ENCODE data around the gene TEKT3. TPM values are rescaled to one million over a fixed set of nuclear protein-coding genes. Genes with fewer than 3 reads are reported as not detected.

The TEKT3 gene
- total RNA-seq, 4 donors from 2014 or later = 0.83 TPM; not detected in 3

- intact Hi-C loops (cut with DNase I) = no loop called here
- Histone ChIP-seq H3K36me3 (no peaks in the 10 kb centered on the region), H3K4me1 (peaks cover 0 to 23% (median 6%) of the 10 kb centered on the region in 3 donors), H3K27ac (no peak overlapping the region), H3K27me3 (peaks cover 0 to 13% (median 0%) of the 10 kb centered on the region in 4 donors), H3K9me3 (no peaks in the 10 kb centered on the region), H3K4me3 (no peak overlapping the region)
- 92 to 100% methylated on average over 1 of the region's 1 CpG for WGBS, 2 donors
- DNase-seq = no peak
- no peak for TF ChIP-seq CTCF (IDR thresholded peaks at IDR 0.05)
- TF ChIP-seq POLR2A (IDR thresholded peaks at IDR 0.05) = no peak
Observed at GRCh38 chr17:15382914-15383313, 41.5 kb upstream of the TEKT3 start.

GRCh38 chr17:15381707-15382106 lies 40.3 kb upstream of the TEKT3 start:
- Histone ChIP-seq H3K27me3 (peaks cover 0 to 13% (median 0%) of the 10 kb centered on the region in 4 donors), H3K4me3 (no peak overlapping the region), H3K36me3 (no peaks in the 10 kb centered on the region), H3K27ac (no peak overlapping the region), H3K9me3 (no peaks in the 10 kb centered on the region), H3K4me1 (peaks cover 0 to 23% (median 6%) of the 10 kb centered on the region in 3 donors)
- no peak for DNase-seq
- intact Hi-C loops (cut with DNase I) = no loop called here
- WGBS, 2 donors = 42 to 50% methylated on average over 2 of the region's 2 CpGs
- TF ChIP-seq CTCF (IDR thresholded peaks at IDR 0.05) (no peak), POLR2A (IDR thresholded peaks at IDR 0.05) (no peak)

- 82 to 96% methylated on average over 4 of the region's 4 CpGs for WGBS, 2 donors
- DNase-seq = no peak
- no peaks in the 10 kb centered on the region for H3K9me3 ChIP-seq
- no peak overlapping the region for H3K27ac ChIP-seq
- H3K36me3 ChIP-seq = no peaks in the 10 kb centered on the region
- peaks cover 0 to 23% (median 6%) of the 10 kb centered on the region in 3 donors for H3K4me1 ChIP-seq
- peaks cover 0 to 13% (median 0%) of the 10 kb centered on the region in 4 donors for H3K27me3 ChIP-seq
- no peak for TF ChIP-seq POLR2A (IDR thresholded peaks at IDR 0.05)
- no peak for TF ChIP-seq CTCF (IDR thresholded peaks at IDR 0.05)
- intact Hi-C loops (cut with DNase I) = no loop called here
- no peak overlapping the region for H3K4me3 ChIP-seq
Observed at GRCh38 chr17:15380446-15380845, 39.0 kb upstream of the TEKT3 start.

GRCh38 chr17:15379659-15380058 lies 38.3 kb upstream of the TEKT3 start:
- no peak for DNase-seq
- Histone ChIP-seq H3K4me3 (no peak overlapping the region), H3K4me1 (peaks cover 0 to 17% (median 4%) of the 10 kb centered on the region in 3 donors), H3K36me3 (no peaks in the 10 kb centered on the region), H3K27ac (no peak overlapping the region), H3K9me3 (no peaks in the 10 kb centered on the region), H3K27me3 (peaks cover 0 to 13% (median 0%) of the 10 kb centered on the region in 4 donors)
- 67 to 82% methylated on average over 5 of the region's 5 CpGs for WGBS, 2 donors
- TF ChIP-seq CTCF (IDR thresholded peaks at IDR 0.05) (no peak), POLR2A (IDR thresholded peaks at IDR 0.05) (no peak)
- intact Hi-C loops (cut with DNase I) = no loop called here

- WGBS, 2 donors = 97 to 100% methylated on average over 2 to 4 of the region's 4 CpGs
- intact Hi-C loops (cut with DNase I) = no loop called here
- Histone ChIP-seq H3K9me3 (no peaks in the 10 kb centered on the region), H3K4me3 (no peak overlapping the region), H3K36me3 (no peaks in the 10 kb centered on the region), H3K4me1 (peaks cover 0 to 4% (median 0%) of the 10 kb centered on the region in 3 donors), H3K27ac (no peak overlapping the region), H3K27me3 (peaks cover 0 to 7% (median 0%) of the 10 kb centered on the region in 4 donors)
- no peak for DNase-seq
- no peak for TF ChIP-seq POLR2A (IDR thresholded peaks at IDR 0.05)
- TF ChIP-seq CTCF (IDR thresholded peaks at IDR 0.05) = no peak
Observed at GRCh38 chr17:15378243-15378642, 36.8 kb upstream of the TEKT3 start.

Measured in esophagus squamous epithelium (tissue), 5 donors.